Heart right ventricle (tissue), 16 donors: ENCODE measurements around the gene DNM3. TPM values are rescaled to one million over a fixed set of nuclear protein-coding genes. Genes with fewer than 3 reads are reported as not detected.
A peak's percentile ranks its signal among the peaks of the same experiment; 100 is the strongest.

Source experiments
- ATAC-seq, 8 donors: fragments of 200-7000 bp; cut with Tn5 transposase; one replicate each; pipeline ENCODE4 v1.9.1; 2020; ENCODE audit warnings: mild to moderate bottlenecking in 8 of 8, moderate library complexity in 8 of 8, moderate number of reproducible peaks in 1 of 8
- DNase-seq, 2 donors: peaks; one replicate each; pipeline ENCODE4 v3.0.0-alpha.2; 2020
- H3K27ac ChIP-seq, 10 donors: fragments of 200-600 bp; sonication (generic) in 2 of 10; one replicate each; pipeline versions ENCODE4 v1.5.0 to v1.8.0; 2020 to 2022; ENCODE audit warnings: mild to moderate bottlenecking in 3 of 10
- H3K27me3 ChIP-seq, 7 donors: fragments of 200-600 bp; one replicate each; pipeline ENCODE4 v1.8.0; 2021 to 2022; ENCODE audit warnings: mild to moderate bottlenecking in 2 of 7
- H3K36me3 ChIP-seq, 9 donors: fragments of 200-600 bp; sonication (generic) in 1 of 9; one replicate each; pipeline versions ENCODE4 v1.5.0 to v1.8.0; 2020 to 2022; ENCODE audit warnings: mild to moderate bottlenecking in 2 of 9
- H3K4me1 ChIP-seq, 9 donors: fragments of 200-600 bp; sonication (generic) in 1 of 9; one replicate each; pipeline versions ENCODE4 v1.5.0 to v1.8.0; 2020 to 2022; ENCODE audit warnings: mild to moderate bottlenecking in 4 of 9
- H3K4me3 ChIP-seq, 10 donors: fragments of 200-600 bp; sonication (generic) in 2 of 10; one replicate each; pipeline versions ENCODE4 v1.5.0 to v1.8.0; 2020 to 2022; ENCODE audit warnings: mild to moderate bottlenecking in 7 of 10, moderate library complexity in 2 of 10
- H3K9me3 ChIP-seq, 11 donors: fragments of 200-600 bp in 10 of 11; sonication (generic) in 2 of 11; one replicate each; pipeline versions ENCODE4 v1.5.0 to v1.8.0; 2013 to 2022; ENCODE audit warnings: mild to moderate bottlenecking in 2 of 11, control low read depth in 1 of 11, moderate library complexity in 1 of 11
- CTCF ChIP-seq, 9 donors: fragments of 200-600 bp; sonication (generic) in 2 of 9; IDR thresholded peaks; one replicate each; pipeline versions ENCODE4 v1.5.0 to v1.8.0; 2021 to 2022; ENCODE audit warnings: antibody characterized with exemption in 9 of 9, mild to moderate bottlenecking in 5 of 9, moderate library complexity in 1 of 9
- WGBS, 2 donors: extraction: QIAGEN DNeasy Blood & Tissue Kit; methylation state at CpG; one replicate each; pipeline ENCODE4 v1.1.7; 2013; ENCODE audit warnings: inconsistent platforms in 1 of 2; 5-methylcytosine and 5-hydroxymethylcytosine counted together
- intact Hi-C, 10 donors: fragments of 100-400 bp; cut with DNase I; formaldehyde crosslinking; loops; one replicate each; pipeline versions ENCODE4 v1.11.1 to v1.14.2; 2022
- polyA plus RNA-seq, 2 donors: library from polyadenylated mRNA; stranded (reverse); fragments of 200-250 nt; gene quantifications; one replicate each; pipeline ENCODE4 v1.2.3, GENCODE V29; 2013
- total RNA-seq, 10 donors: library from RNA; stranded (reverse); fragmentation: NEBNext Ultra II Directional in 3 of 10; extraction: Animal tissue kit (Norgen Biotek cat#: 25700) in 3 of 10; gene quantifications; one replicate each; pipeline versions ENCODE4 v1.2.1 to v1.2.4, GENCODE V29; 2021 to 2023
- donor health status: Arrhythmogenic right ventricular cardiomyopathy.
- donor health status: ischemic (EF 13 %, LVEDD 7.1; RV severe dilation, severe dysfunction).
- donor health status: healthy with polysubstance abuse.
- donor health status: DM: no; HTN: yes; CAD: no.
- donor health status: DM: no; HTN: no; CAD: no.
- donor health status: ischemic (EF 25% LVEDD 6.9; RV normal size, moderate dysfunction).
- donor health status: ischemic (EF 25% LVEDD 5.7; RV mildly dilated, moderate dysfunction).
- donor health status: healthy.
- donor health status: DM: yes; HTN: yes; CAD: no.
- donor health status: Ischemic cardiomyopathy.
- donor health status: ischemic (EF 35%, LVEDD 5.7; RV mildly dilated, moderate dysfunction).
- donor health status: nonischemic (EF 11% LVEDD 7.7; RV severe dilation, severe dysfunction).
- donor health status: DM: yes; HTN: yes; CAD: no.
- donor health status: PGD.
- donor health status: ischemic (EF 29% LVEDD 5.4; RV normal size, mild dysfunction).
- donor health status: nonischemic (EF 23%, LVEDD 6.1; RV moderate dilation, normal function).

Gene DNM3
- total and polyA plus RNA-seq, 12 donors, result 0.77 to 2.8 (median 2.2) TPM

- Histone ChIP-seq H3K36me3 (peaks cover 0 to 20% (median 0%) of the 10 kb centered on the region in 9 donors), H3K27ac (no peak overlapping the region), H3K9me3 (peaks cover 0 to 11% (median 0%) of the 10 kb centered on the region in 11 donors), H3K4me1 (peaks cover 3 to 25% (median 12%) of the 10 kb centered on the region in 9 donors), H3K4me3 (peak overlapping the region in 3 of 10 donors; percentile 76 to 99 (median 97)), H3K27me3 (no peaks in the 10 kb centered on the region)
- TF ChIP-seq CTCF (IDR thresholded peaks at IDR 0.05), result no peak
- 89 to 90% methylated on average over 6 of the region's 6 CpGs for WGBS, 2 donors
- intact Hi-C loops, result loop anchor here in 4 of 10 donors (5.0 to 10.0 kb wide), 4 partner anchors 350 to 648 kb away; no protein-coding TSS in a partner anchor
- ATAC-seq (no peak), DNase-seq (no peak)
Measured at GRCh38 chr1:172442404-172442803, 601.1 kb downstream of the DNM3 start.

- DNase-seq, result no peak
- peak in 1 of 8 donors; percentile 13 for ATAC-seq
- Histone ChIP-seq H3K9me3 (peaks cover 0 to 5% (median 0%) of the 10 kb centered on the region in 11 donors), H3K36me3 (peaks cover 0 to 20% (median 0%) of the 10 kb centered on the region in 9 donors), H3K27me3 (no peaks in the 10 kb centered on the region), H3K4me1 (peaks cover 3 to 25% (median 12%) of the 10 kb centered on the region in 9 donors), H3K4me3 (peak overlapping the region; percentile 76 to 99 (median 96)), H3K27ac (peak overlapping the region in 8 of 10 donors; percentile 81 to 96 (median 84))
- intact Hi-C loops, result loop anchor here in 4 of 10 donors (5.0 to 10.0 kb wide), 4 partner anchors 351 to 648 kb away; no protein-coding TSS in a partner anchor
- no peak for TF ChIP-seq CTCF (IDR thresholded peaks at IDR 0.05)
- WGBS, 2 donors, result 61 to 64% methylated on average over 3 of the region's 3 CpGs
Measured at GRCh38 chr1:172442843-172443565, 601.7 kb downstream of the DNM3 start.

- TF ChIP-seq CTCF (IDR thresholded peaks at IDR 0.05), result peak; percentile 78 to 97 (median 87)
- peak; percentile 90 to 92 for DNase-seq
- H3K27me3 ChIP-seq, result no peaks in the 10 kb centered on the region
- peak within 1 kb of the TSS in 9 of 10 donors; percentile 79 to 96 (median 83) for H3K27ac ChIP-seq
- H3K36me3 ChIP-seq, result peaks cover 0 to 20% (median 0%) of the 10 kb centered on the region in 9 donors
- intact Hi-C loops, result loop anchor here in 4 of 10 donors (5.0 to 10.0 kb wide), 4 partner anchors 352 to 649 kb away; no protein-coding TSS in a partner anchor
- no peaks in the 10 kb centered on the region for H3K9me3 ChIP-seq
- peaks cover 3 to 25% (median 12%) of the 10 kb centered on the region in 9 donors for H3K4me1 ChIP-seq
- peak; percentile 99 to 100 (median 99) for ATAC-seq
- H3K4me3 ChIP-seq, result peak within 1 kb of the TSS; percentile 76 to 99 (median 96)
- WGBS, 2 donors, result 5 to 6% methylated on average over 43 of the region's 43 CpGs
Measured at GRCh38 chr1:172443666-172444453, 602.6 kb downstream of the DNM3 start, which contains the start of gene PIGC. Gene PIGC (minus strand): TSS chr1:172444069. CDS start chr1:172442622, 1,447 bp downstream.

- intact Hi-C loops, result loop anchor here in 3 of 10 donors (5.0 to 10.0 kb wide), 3 partner anchors 442 to 652 kb away; no protein-coding TSS in a partner anchor
- no peak overlapping the region for H3K4me3 ChIP-seq
- ATAC-seq (no peak), DNase-seq (no peak)
- H3K4me1 ChIP-seq, result peaks cover 3 to 48% (median 17%) of the 10 kb centered on the region in 9 donors
- no peaks in the 10 kb centered on the region for H3K9me3 ChIP-seq
- no peak overlapping the region for H3K27ac ChIP-seq
- no peaks in the 10 kb centered on the region for H3K27me3 ChIP-seq
- TF ChIP-seq CTCF (IDR thresholded peaks at IDR 0.05), result no peak
- peaks cover 0 to 10% (median 0%) of the 10 kb centered on the region in 9 donors for H3K36me3 ChIP-seq
- 89 to 95% methylated on average over 3 of the region's 3 CpGs for WGBS, 2 donors
Measured at GRCh38 chr1:172446547-172446946, 605.2 kb downstream of the DNM3 start.
